Stimulated activated CD4-positive, alpha-beta T cell treated with anti-CD3 and anti-CD28 coated beads, Interleukin-1b, Interleukin-23, amount 100 ng/mL, for 48 hours (primary cell): ENCODE results near the gene ARGFX.

Source experiments
- DNase-seq: peaks from one replicate; pipeline ENCODE4 v3.0.0-alpha.2; 2020

Gene ARGFX

DNA sequence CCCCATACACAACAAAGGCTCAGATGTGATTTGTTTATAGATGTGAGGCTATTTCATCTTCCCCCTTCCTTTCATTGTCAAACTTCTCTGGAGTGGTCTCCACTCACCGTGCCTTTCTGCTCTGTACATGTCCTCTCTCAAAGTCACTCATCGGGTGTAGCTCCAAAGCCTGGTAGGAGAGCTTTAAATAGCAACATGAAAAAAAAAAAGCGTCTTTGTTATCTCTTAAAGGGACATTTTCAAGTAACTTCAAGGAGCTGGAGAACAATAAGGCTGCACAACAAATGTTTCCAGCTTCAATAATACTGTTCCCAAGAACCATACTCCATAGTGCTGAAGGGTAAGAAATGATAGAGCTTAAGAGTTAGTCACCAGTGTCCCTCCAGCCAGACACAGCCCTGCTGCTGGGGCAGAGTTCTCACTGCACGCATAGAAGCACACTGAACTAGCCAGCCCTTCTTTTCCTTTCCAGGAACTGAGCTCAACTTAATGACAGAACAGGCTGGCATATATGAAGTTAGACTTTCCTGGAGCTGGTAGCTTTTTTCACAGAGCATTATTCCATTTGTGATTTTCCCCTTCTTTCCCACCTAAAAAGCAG is 33.6 kb downstream of the ARGFX start:
- no peak for DNase-seq

DNA sequence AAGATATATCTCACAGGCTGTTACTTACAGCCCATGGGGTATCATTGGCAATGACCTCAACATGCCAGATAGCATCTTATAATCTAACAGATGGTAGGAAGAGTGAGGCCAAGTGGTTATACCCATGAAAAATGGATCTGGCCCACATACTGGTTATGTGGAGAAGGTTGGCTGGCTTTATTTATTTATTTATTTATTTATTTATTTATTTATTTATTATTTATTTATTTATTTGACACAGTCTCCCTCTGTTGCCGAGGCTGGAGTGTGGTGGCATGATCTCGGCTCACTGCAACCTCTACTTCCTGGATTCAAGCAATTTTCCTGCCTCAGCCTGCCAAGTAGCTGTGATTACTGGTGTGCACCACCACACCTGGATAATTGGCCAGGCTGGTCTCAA is 37.0 kb downstream of the ARGFX start:
- DNase-seq, result no peak

DNA sequence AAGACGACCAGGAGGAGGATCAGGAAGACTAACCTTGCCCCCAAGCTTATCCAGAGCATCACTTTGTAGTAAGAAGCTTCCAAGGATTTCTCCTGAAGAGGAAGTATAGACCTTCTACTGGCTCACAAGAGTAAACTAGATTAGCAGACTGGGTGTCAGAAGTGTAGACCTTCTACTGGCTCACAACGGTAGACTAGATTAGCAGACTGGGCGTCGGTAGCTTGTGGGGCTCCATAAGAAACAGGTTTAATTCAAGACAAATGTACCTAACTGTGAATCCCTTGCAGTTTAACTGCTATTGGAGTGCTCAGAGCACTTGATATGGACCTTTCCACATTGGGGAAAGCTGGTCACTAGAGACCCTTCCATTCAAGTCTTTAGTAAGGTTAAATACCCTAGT is 38.4 kb downstream of the ARGFX start:
- no peak for DNase-seq
